Measurements from ENCODE around the gene HRAS.

- TF ChIP-seq EZH2 (IDR thresholded peaks at IDR 0.05; ENCODE audit: borderline replicate concordance, low read depth, low read length, poor library complexity, severe bottlenecking) (no peak), CTCF (conservative IDR thresholded peaks at IDR 0.05; ENCODE audit: low read depth, low read length) (peak; percentile 76)
Observed at GRCh38 chr11:518463-519202, 16.7 kb downstream of the HRAS start.

All from A673 (cell line).